ENCODE data around the gene FGR. TPM values are rescaled to one million over a fixed set of nuclear protein-coding genes. Genes with fewer than 3 reads are reported as not detected.

Gene FGR
- total RNA-seq, 2 donors from 2014 or later, result 14.2 to 60.0 TPM

- DNase-seq (ENCODE audit: low spot score), result no peak
- ATAC-seq, result no peak
- no peaks in the 10 kb centered on the region for H3K36me3 Mint-ChIP-seq
- peak overlapping the region in 1 of 2 donors; percentile 48 for H3K27ac Mint-ChIP-seq
- no peaks in the 10 kb centered on the region for H3K9me3 Mint-ChIP-seq
- no peaks in the 10 kb centered on the region for H3K27me3 Mint-ChIP-seq
- H3K4me3 Mint-ChIP-seq, result no peak overlapping the region
- H3K4me1 Mint-ChIP-seq (ENCODE audit: low read depth in 2 of 2), result peaks cover 38 to 52% of the 10 kb centered on the region in 2 donors
Observed at GRCh38 chr1:27611450-27611849, 23.5 kb downstream of the FGR start.

DNA sequence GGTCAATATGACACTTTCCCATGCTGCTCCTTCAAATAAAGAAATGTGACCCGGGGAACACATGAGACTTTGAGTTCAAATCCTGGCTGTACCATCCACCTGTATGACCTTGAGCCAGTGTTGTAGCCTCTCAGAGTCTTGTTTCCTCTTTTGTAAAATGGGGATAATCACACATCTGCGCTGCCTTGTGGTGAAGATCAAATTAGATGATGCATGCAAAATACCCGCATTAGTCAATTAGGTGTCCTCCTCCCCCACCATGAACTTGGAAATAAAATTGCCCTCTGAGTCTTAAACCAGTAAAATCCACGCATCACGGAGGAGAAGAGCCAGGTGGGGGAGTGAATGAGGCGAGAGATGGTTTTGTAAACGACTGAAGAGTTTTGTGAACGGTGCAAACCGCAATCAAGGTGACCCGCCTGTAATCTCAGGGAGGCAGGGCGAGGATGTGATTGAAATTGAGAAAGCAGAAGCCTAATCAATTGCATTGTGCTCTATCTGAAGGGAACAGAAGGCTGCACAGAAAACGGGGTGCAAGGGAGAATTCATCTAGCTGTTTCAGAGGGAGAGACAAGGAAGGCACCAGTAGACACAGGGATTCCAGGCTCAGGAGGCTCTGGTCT lies 25.3 kb downstream of the FGR start:
- Mint-ChIP-seq H3K4me1 (ENCODE audit: low read depth in 2 of 2) (peaks cover 41 to 52% of the 10 kb centered on the region in 2 donors), H3K36me3 (no peaks in the 10 kb centered on the region), H3K27me3 (no peaks in the 10 kb centered on the region), H3K4me3 (no peak overlapping the region), H3K27ac (no peak overlapping the region), H3K9me3 (no peaks in the 10 kb centered on the region)
- DNase-seq (ENCODE audit: low spot score) (no peak), ATAC-seq (no peak)

DNA sequence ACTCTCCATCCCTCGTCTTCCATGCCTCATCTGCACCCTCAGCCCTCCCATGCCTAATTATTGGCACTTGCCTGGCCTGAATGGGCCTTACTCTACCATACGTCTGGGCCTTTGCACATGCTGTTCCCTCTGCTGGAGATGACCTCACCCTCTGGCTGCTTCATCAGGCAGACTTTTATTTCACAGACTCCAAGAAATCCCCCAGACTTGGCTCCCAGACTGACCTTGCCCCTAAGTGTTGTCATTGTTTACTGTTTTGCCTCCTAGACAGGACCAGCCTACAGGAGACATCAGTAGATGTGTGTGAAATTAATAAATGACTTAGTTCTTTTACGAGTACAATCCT lies 25.8 kb downstream of the FGR start:
- Mint-ChIP-seq H3K4me1 (ENCODE audit: low read depth in 2 of 2) (peaks cover 37 to 53% of the 10 kb centered on the region in 2 donors), H3K27me3 (no peaks in the 10 kb centered on the region), H3K4me3 (no peak overlapping the region), H3K27ac (no peak overlapping the region), H3K36me3 (no peaks in the 10 kb centered on the region), H3K9me3 (no peaks in the 10 kb centered on the region)
- DNase-seq (ENCODE audit: low spot score) (no peak), ATAC-seq (no peak)

GRCh38 chr1:27607239-27607804 lies 27.7 kb downstream of the FGR start:
- Mint-ChIP-seq H3K36me3 (no peaks in the 10 kb centered on the region), H3K9me3 (no peaks in the 10 kb centered on the region), H3K27ac (no peak overlapping the region), H3K4me1 (ENCODE audit: low read depth in 2 of 2) (peaks cover 28 to 46% of the 10 kb centered on the region in 2 donors), H3K27me3 (no peaks in the 10 kb centered on the region), H3K4me3 (peak overlapping the region; percentile 26)
- ATAC-seq (peak; percentile 35 to 70), DNase-seq (ENCODE audit: low spot score) (peak; percentile 85)

- H3K4me3 Mint-ChIP-seq, result peak overlapping the region; percentile 58
Observed at GRCh38 chr1:27606708-27607238, 28.2 kb downstream of the FGR start.

GRCh38 chr1:27605796-27606707 lies 28.9 kb downstream of the FGR start:
- Mint-ChIP-seq H3K4me3 (peak overlapping the region; percentile 94), H3K4me1 (ENCODE audit: low read depth in 2 of 2) (peaks cover 27 to 45% of the 10 kb centered on the region in 2 donors), H3K36me3 (no peaks in the 10 kb centered on the region), H3K27ac (no peak overlapping the region), H3K9me3 (no peaks in the 10 kb centered on the region), H3K27me3 (no peaks in the 10 kb centered on the region)
- DNase-seq (ENCODE audit: low spot score), result no peak
- no peak for ATAC-seq

More at GRCh38 chr1:27606708-27607238, 28.2 kb downstream of the FGR start:
- Mint-ChIP-seq H3K4me1 (ENCODE audit: low read depth in 2 of 2) (peaks cover 23 to 44% of the 10 kb centered on the region in 2 donors), H3K27me3 (no peaks in the 10 kb centered on the region), H3K9me3 (no peaks in the 10 kb centered on the region), H3K36me3 (no peaks in the 10 kb centered on the region), H3K27ac (no peak overlapping the region)
- DNase-seq (ENCODE audit: low spot score), result no peak
- ATAC-seq, result no peak

DNA sequence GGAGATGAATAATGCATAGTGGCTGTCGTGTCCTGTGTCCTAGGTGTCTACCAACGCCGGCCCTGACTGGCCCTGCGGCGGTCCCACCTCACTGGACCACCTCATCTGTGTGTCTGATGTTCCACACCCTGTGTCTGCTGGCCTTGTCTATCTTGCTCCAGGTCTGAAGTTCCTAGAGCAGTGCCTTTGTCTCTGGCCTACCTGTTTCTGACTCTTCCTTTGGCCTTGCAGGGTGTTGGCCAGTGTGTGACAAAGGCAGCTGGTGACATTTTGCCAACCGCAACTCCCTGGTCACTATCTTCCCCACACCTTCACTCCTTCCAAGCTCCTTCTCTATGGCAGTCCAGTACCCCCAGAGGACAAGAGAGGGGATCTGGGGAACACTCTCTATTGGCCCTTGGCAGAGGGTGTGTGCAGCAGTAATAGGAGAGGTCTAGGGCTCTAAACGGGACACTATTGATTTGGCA lies 29.7 kb downstream of the FGR start:
- DNase-seq (ENCODE audit: low spot score), result no peak
- Mint-ChIP-seq H3K27me3 (no peaks in the 10 kb centered on the region), H3K36me3 (no peaks in the 10 kb centered on the region), H3K9me3 (no peaks in the 10 kb centered on the region), H3K27ac (no peak overlapping the region), H3K4me1 (ENCODE audit: low read depth in 2 of 2) (peaks cover 34 to 48% of the 10 kb centered on the region in 2 donors), H3K4me3 (peak overlapping the region; percentile 94)
- ATAC-seq, result no peak

DNA sequence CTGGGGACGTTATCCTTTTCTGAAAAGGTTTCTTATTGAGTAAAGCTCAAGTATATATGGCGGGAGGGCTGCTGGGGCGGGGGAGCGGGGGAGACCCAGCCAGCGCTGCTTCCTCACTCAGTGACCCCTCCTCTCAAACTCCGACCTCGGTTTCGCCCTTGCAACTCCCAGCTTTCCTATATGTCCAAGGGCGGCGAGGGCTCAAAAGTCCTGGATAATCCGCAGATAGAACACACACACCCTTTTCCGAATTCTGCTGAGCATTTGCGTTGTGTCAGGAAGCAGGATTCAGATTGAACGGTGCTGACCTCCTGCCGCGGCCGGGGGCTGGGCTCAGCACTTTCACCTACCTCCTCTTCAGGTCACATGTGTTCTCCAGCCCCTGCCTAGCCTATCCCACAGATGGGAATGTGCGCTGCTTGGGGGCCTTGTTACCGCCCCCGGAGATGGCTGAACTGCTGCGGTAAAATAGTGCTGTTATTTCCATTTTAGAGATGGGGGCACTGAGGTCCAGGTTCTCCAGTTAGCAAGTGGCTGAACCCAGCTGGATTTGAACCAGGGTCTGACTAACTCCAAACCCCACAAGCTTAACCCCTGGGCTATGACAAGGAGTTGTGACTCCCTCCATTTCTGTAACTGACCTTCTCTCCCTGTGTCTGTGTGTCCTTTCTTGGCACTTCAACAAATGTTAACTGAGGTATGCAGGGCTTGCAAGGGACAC lies 30.2 kb downstream of the FGR start:
- DNase-seq (ENCODE audit: low spot score) (no peak), ATAC-seq (no peak)
- Mint-ChIP-seq H3K9me3 (no peaks in the 10 kb centered on the region), H3K36me3 (no peaks in the 10 kb centered on the region), H3K4me3 (peak overlapping the region; percentile 94), H3K27me3 (no peaks in the 10 kb centered on the region), H3K4me1 (ENCODE audit: low read depth in 2 of 2) (peaks cover 40 to 54% of the 10 kb centered on the region in 2 donors), H3K27ac (no peak overlapping the region)

GRCh38 chr1:27603681-27604578 lies 31.1 kb downstream of the FGR start, which contains the start of gene AHDC1:
Gene AHDC1, minus strand, starts transcription at chr1:27604144. Its CDS starts 52,029 bp downstream, at chr1:27552115.
- Mint-ChIP-seq H3K27ac (peak within 1 kb of the TSS in 1 of 2 donors; percentile 54), H3K4me3 (peak within 1 kb of the TSS; percentile 94)

GRCh38 chr1:27603309-27603680 lies 31.7 kb downstream of the FGR start:
- peaks cover 45 to 63% of the 10 kb centered on the region in 2 donors for H3K4me1 Mint-ChIP-seq (ENCODE audit: low read depth in 2 of 2)
- peak overlapping the region; percentile 94 for H3K4me3 Mint-ChIP-seq
- H3K27me3 Mint-ChIP-seq, result no peaks in the 10 kb centered on the region
- DNase-seq (ENCODE audit: low spot score) (no peak), ATAC-seq (peak; percentile 0 to 15)
- H3K27ac Mint-ChIP-seq, result peak overlapping the region in 1 of 2 donors; percentile 54
- no peaks in the 10 kb centered on the region for H3K9me3 Mint-ChIP-seq
- H3K36me3 Mint-ChIP-seq, result no peaks in the 10 kb centered on the region

More at GRCh38 chr1:27603681-27604578, 31.1 kb downstream of the FGR start, which contains the start of gene AHDC1:
- Mint-ChIP-seq H3K36me3 (no peaks in the 10 kb centered on the region), H3K27me3 (no peaks in the 10 kb centered on the region), H3K4me1 (ENCODE audit: low read depth in 2 of 2) (peaks cover 45 to 58% of the 10 kb centered on the region in 2 donors), H3K9me3 (no peaks in the 10 kb centered on the region)
- ATAC-seq (peak; percentile 87), DNase-seq (ENCODE audit: low spot score) (peak; percentile 94)

DNA sequence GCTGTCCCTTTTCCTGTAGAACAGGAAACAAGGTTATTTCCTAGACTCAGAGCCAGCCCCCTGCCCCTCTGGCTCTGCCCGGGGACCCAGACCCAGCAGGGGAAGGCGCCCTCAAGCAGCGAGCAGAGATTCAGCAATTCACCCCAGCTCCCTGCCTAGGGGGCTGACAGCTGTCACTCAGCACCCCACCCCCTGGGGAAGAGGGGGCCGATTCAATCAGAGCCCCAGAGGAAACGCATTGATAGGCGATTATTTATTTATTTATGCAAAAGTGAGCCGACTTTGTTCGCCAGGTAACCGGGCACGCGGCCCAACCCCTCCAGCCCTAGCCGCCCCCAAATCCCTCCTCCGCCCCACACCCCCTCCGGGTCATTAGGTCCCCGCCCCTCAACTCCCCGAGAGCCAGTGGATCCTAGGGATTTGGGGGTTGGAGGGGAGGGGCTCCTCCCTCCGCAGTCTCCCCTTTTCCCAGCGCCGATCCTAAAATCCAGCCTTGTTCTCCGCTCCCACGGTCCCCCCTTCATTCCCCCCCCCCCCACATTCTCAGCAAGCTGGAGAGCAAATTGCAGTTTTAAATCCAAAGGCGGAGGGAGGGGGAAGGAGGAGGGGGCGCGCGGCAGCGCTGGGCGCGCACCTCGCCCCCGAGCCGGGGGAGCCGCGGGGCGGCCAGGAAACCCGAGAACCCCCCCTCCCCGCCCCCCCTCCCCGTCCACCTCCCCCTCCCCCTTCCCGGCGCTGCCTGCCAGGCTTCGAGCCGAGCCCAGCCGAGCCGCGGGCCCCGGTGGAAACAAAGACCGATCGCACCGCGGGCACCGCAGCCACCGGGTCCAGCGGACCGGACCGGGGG lies 32.3 kb downstream of the FGR start:
- H3K4me1 Mint-ChIP-seq (ENCODE audit: low read depth in 2 of 2), result peaks cover 45 to 67% of the 10 kb centered on the region in 2 donors
- H3K9me3 Mint-ChIP-seq, result no peaks in the 10 kb centered on the region
- DNase-seq (ENCODE audit: low spot score) (no peak), ATAC-seq (no peak)
- no peaks in the 10 kb centered on the region for H3K27me3 Mint-ChIP-seq
- H3K27ac Mint-ChIP-seq, result peak overlapping the region in 1 of 2 donors; percentile 86
- H3K4me3 Mint-ChIP-seq, result peak overlapping the region; percentile 94
- H3K36me3 Mint-ChIP-seq, result no peaks in the 10 kb centered on the region
